GM20431 (cell line): ENCODE results near the gene GPR137.
"Not testable (repeated sequence)": the region's sequence is repeated elsewhere in the genome, so short reads cannot be mapped to it uniquely, and the experiment has no call there.

ENCODE experiments used
- in situ Hi-C: fragments of 300-500 bp; cut with MseI, MboI; formaldehyde crosslinking; loops from one replicate; pipeline ENCODE4 v1.15.0; 2020; ENCODE audit warnings: low sequenced_read_pairs; ENCODE audit not compliant: unreplicated experiment

The GPR137 gene

GRCh38 chr11:64316672-64317324, 31.1 kb downstream of the GPR137 start:
- in situ Hi-C loops: no loop called here

- in situ Hi-C loops: no loop called here
Measured at GRCh38 chr11:64317325-64317960, 31.8 kb downstream of the GPR137 start, which contains the start of gene TRMT112. TSS of gene TRMT112 (minus strand) at chr11:64317559. CDS start at chr11:64317526, 33 bp downstream.

- in situ Hi-C loops: no loop called here
Measured at GRCh38 chr11:64317961-64318765, 32.5 kb downstream of the GPR137 start, which contains the start of gene PRDX5. TSS of gene PRDX5 (plus strand) at chr11:64318121. CDS start at chr11:64318216, 95 bp downstream.

GRCh38 chr11:64318766-64319761, 33.4 kb downstream of the GPR137 start:
- in situ Hi-C loops: no loop called here

GRCh38 chr11:64320556-64320955, 34.9 kb downstream of the GPR137 start:
- in situ Hi-C loops: no loop called here

- in situ Hi-C loops: no loop called here
Measured at GRCh38 chr11:64321026-64321425, 35.4 kb downstream of the GPR137 start.

GRCh38 chr11:64321533-64321932, 35.9 kb downstream of the GPR137 start:
- in situ Hi-C loops: no loop called here

GRCh38 chr11:64322925-64323260, 37.2 kb downstream of the GPR137 start:
- in situ Hi-C loops: no loop called here

- in situ Hi-C loops: no loop called here
Measured at GRCh38 chr11:64323373-64323772, 37.7 kb downstream of the GPR137 start.

GRCh38 chr11:64323984-64324383, 38.3 kb downstream of the GPR137 start:
- in situ Hi-C loops: not testable (repeated sequence)

- in situ Hi-C loops: no loop called here
Measured at GRCh38 chr11:64324692-64325469, 39.2 kb downstream of the GPR137 start.

GRCh38 chr11:64327375-64327774, 41.7 kb downstream of the GPR137 start:
- in situ Hi-C loops: no loop called here

GRCh38 chr11:64327993-64328392, 42.3 kb downstream of the GPR137 start:
- in situ Hi-C loops: no loop called here

GRCh38 chr11:64330888-64331287, 45.2 kb downstream of the GPR137 start:
- in situ Hi-C loops: no loop called here

GRCh38 chr11:64331569-64332371, 46.1 kb downstream of the GPR137 start:
- in situ Hi-C loops: no loop called here

GRCh38 chr11:64333556-64333955, 47.9 kb downstream of the GPR137 start:
- in situ Hi-C loops: no loop called here

GRCh38 chr11:64334764-64335735, 49.4 kb downstream of the GPR137 start:
- in situ Hi-C loops: no loop called here
